BJ (cell line): ENCODE results near the gene MEGF8. TPM values are rescaled to one million over a fixed set of nuclear protein-coding genes. Genes with fewer than 3 reads are reported as not detected.
A peak's percentile ranks its signal among the peaks of the same experiment; 100 is the strongest.

ENCODE experiments used
- CTCF ChIA-PET: fragments of 350-600 bp; formaldehyde crosslinking; extraction: SDS; loops from one replicate; lab custom pipeline; 2021; ENCODE audit warnings: antibody characterized with exemption, inconsistent platforms; lab: Yijun Ruan, JAX
- POLR2A ChIA-PET: fragments of 300-600 bp; sonication (Branson Sonifier 250); formaldehyde crosslinking; extraction: SDS; loops from one replicate; lab custom pipeline; 2021; ENCODE audit warnings: antibody characterized with exemption; lab: Charles Lee
- DNase-seq: peaks from one replicate; pipeline ENCODE4 v3.0.0-alpha.2; 2011; ENCODE audit warnings: low read depth
- H3K27me3 ChIP-seq: 2 replicates; pipeline ENCODE4 v1.6.0; 2011; ENCODE audit warnings: low read length; ENCODE audit not compliant: control insufficient read depth, insufficient read depth
- H3K36me3 ChIP-seq: 2 replicates; pipeline ENCODE4 v1.5.1; 2011; ENCODE audit warnings: low read length; ENCODE audit not compliant: control insufficient read depth, insufficient read depth
- H3K4me3 ChIP-seq: 2 replicates; pipeline ENCODE4 v1.5.1; 2011; ENCODE audit warnings: low read depth, mild to moderate bottlenecking, control low read depth, low read length
- CTCF ChIP-seq: IDR thresholded peaks from 2 replicates; pipeline ENCODE4 v1.5.1; 2011; ENCODE audit warnings: low read depth, mild to moderate bottlenecking, control low read depth, inconsistent platforms, low read length, moderate library complexity; ENCODE audit not compliant: insufficient read depth
- polyA plus RNA-seq: library from polyadenylated mRNA; depleted of rRNA; stranded (reverse); fragments of >200 nt; gene quantifications from 2 replicates; pipeline ENCODE4 v1.2.3, GENCODE V29; 2011

The MEGF8 gene
- polyA plus RNA-seq, 1 experiment = 9.6 TPM

GRCh38 chr19:42420055-42420544, 94.7 kb downstream of the MEGF8 start:
- POLR2A ChIA-PET = no interaction called here
- CTCF ChIA-PET = interaction anchor here (0.6 to 3.3 kb wide), 9 partner anchors 8 to 30 kb away, joined by 3 to 9 read pairs (median 4); no protein-coding TSS in a partner anchor
- Histone ChIP-seq H3K27me3 (no peaks in the 10 kb centered on the region), H3K36me3 (no peaks in the 10 kb centered on the region), H3K4me3 (no peak overlapping the region)
- DNase-seq = no peak
- TF ChIP-seq CTCF = peak; percentile 63

- no peaks in the 10 kb centered on the region for H3K27me3 ChIP-seq
- H3K36me3 ChIP-seq = no peaks in the 10 kb centered on the region
- no peak overlapping the region for H3K4me3 ChIP-seq
- TF ChIP-seq CTCF = no peak
- DNase-seq = no peak
- POLR2A ChIA-PET = no interaction called here
- CTCF ChIA-PET = interaction anchor here (1.2 to 3.3 kb wide), 6 partner anchors 10 to 29 kb away, joined by 3 to 9 read pairs (median 4); no protein-coding TSS in a partner anchor
These were observed 95.7 kb downstream of the MEGF8 start for GRCh38 chr19:42421101-42421500.

GRCh38 chr19:42421591-42422031, 96.2 kb downstream of the MEGF8 start:
- POLR2A ChIA-PET = no interaction called here
- Histone ChIP-seq H3K36me3 (no peaks in the 10 kb centered on the region), H3K27me3 (no peaks in the 10 kb centered on the region), H3K4me3 (no peak overlapping the region)
- no peak for TF ChIP-seq CTCF
- DNase-seq = no peak
- CTCF ChIA-PET = interaction anchor here (1.2 to 3.3 kb wide), 2 partner anchors 13 to 29 kb away, joined by 3 to 9 read pairs; no protein-coding TSS in a partner anchor

- POLR2A ChIA-PET = no interaction called here
- no peaks in the 10 kb centered on the region for H3K27me3 ChIP-seq
- peak overlapping the region; percentile 62 for H3K4me3 ChIP-seq
These were observed 96.9 kb downstream of the MEGF8 start for GRCh38 chr19:42422092-42422900.

More at GRCh38 chr19:42422092-42422900, 96.9 kb downstream of the MEGF8 start:
- no peaks in the 10 kb centered on the region for H3K36me3 ChIP-seq
- DNase-seq = no peak
- TF ChIP-seq CTCF = no peak
- CTCF ChIA-PET = interaction anchor here (1.7 to 3.3 kb wide), 3 partner anchors 12 to 18 kb away, joined by 5 to 15 read pairs (median 9); no protein-coding TSS in a partner anchor
